ENCODE results near the gene BACH1. TPM values are rescaled to one million over a fixed set of nuclear protein-coding genes. Genes with fewer than 3 reads are reported as not detected.

The BACH1 gene
- polyA plus RNA-seq, 1 experiment, result 72.2 TPM

DNA sequence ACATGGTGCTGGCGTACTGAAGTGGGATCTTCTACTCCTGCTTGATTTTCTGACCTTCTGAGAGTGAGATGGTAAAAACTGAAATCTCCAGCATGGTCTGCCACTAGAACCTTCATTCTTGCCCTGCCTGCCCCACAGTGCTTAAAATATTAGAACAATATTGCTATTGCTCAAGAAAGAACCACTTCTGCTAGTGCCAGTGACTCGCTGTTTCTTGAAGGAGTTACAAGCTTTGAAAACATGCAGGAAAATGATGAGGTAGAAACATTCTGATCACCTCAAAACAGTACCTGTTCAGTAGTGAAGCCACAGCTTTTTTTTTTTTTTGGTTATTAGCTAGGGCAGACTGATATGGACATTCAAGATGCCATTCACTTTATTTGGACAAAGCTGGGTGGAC lies 95.3 kb downstream of the BACH1 start:
- POLR2A ChIA-PET, result no interaction called here
- Histone ChIP-seq H3K27me3 (ENCODE audit: control insufficient read depth, insufficient read depth, low read length) (no peaks in the 10 kb centered on the region), H3K9me3 (ENCODE audit: control insufficient read depth, insufficient read depth, low read length) (no peaks in the 10 kb centered on the region; the same call in 1 of the 2 replicates), H3K27ac (ENCODE audit: low read depth, low read length) (no peak overlapping the region), H3K4me3 (ENCODE audit: low read depth, low read length) (no peak overlapping the region)
- no peak for DNase-seq (ENCODE audit: low read depth, low spot score)
- CTCF ChIA-PET, result no interaction called here
- no peak for TF ChIP-seq CTCF (IDR thresholded peaks at IDR 0.05; ENCODE audit: low read depth, low read length)

Other genes with a start within 250 kb of the BACH1 start
- gene CCT8, start 225.3 kb upstream of the BACH1 start, polyA plus RNA-seq (2011; rRNA removed), result 188 and 265 TPM in 2 replicates
- 11.0 and 11.1 TPM in 2 replicates for gene MAP3K7CL, start 168.3 kb upstream of the BACH1 start, polyA plus RNA-seq (2011; rRNA removed)